HEK293T (cell line): ENCODE measurements around the gene DNAI2.
"Not testable (repeated sequence)": the region's sequence is repeated elsewhere in the genome, so short reads cannot be mapped to it uniquely, and the experiment has no call there.

ENCODE experiments used
- CTCF ChIA-PET: fragments of 350-600 bp; formaldehyde crosslinking; extraction: SDS; loops from one replicate; lab custom pipeline; 2021; ENCODE audit warnings: antibody characterized with exemption, inconsistent platforms; lab: Yijun Ruan, JAX
- POLR2A ChIA-PET: fragments of 350-600 bp; formaldehyde crosslinking; extraction: SDS; loops from one replicate; lab custom pipeline; 2020; ENCODE audit warnings: antibody characterized with exemption, inconsistent platforms; lab: Yijun Ruan, JAX
- DNase-seq: peaks from one replicate; pipeline ENCODE4 v3.0.0; 2012; ENCODE audit warnings: mixed read lengths; ENCODE audit errors: extremely low spot score
- ARNT ChIP-seq: fragments of 450-650 bp; IDR thresholded peaks from 2 replicates; pipeline ENCODE4 v1.6.1; 2017; ENCODE audit warnings: mild to moderate bottlenecking
- BHLHE40 ChIP-seq: fragments of 450-650 bp; IDR thresholded peaks from 2 replicates; pipeline ENCODE4 v1.6.1; 2016; ENCODE audit warnings: mild to moderate bottlenecking, moderate library complexity, borderline replicate concordance
- CTBP1 ChIP-seq: fragments of 450-650 bp; IDR thresholded peaks from 2 replicates; pipeline ENCODE4 v1.6.1; 2016; ENCODE audit warnings: borderline replicate concordance
- ELF4 ChIP-seq: fragments of 450-650 bp; IDR thresholded peaks from 2 replicates; pipeline ENCODE4 v1.6.1; 2017; ENCODE audit warnings: antibody characterized with exemption
- FOXA1 ChIP-seq: fragments of 450-650 bp; IDR thresholded peaks from 2 replicates; pipeline ENCODE4 v1.6.1; 2016; ENCODE audit warnings: mild to moderate bottlenecking
- FOXK2 ChIP-seq: fragments of 450-650 bp; IDR thresholded peaks from 2 replicates; pipeline ENCODE4 v1.6.1; 2016; ENCODE audit warnings: mild to moderate bottlenecking
- FOXM1 ChIP-seq: fragments of 450-650 bp; IDR thresholded peaks from 2 replicates; pipeline ENCODE4 v1.6.1; 2017; ENCODE audit warnings: mild to moderate bottlenecking, borderline replicate concordance
- HDGF ChIP-seq: fragments of 450-650 bp; IDR thresholded peaks from 2 replicates; pipeline ENCODE4 v1.6.1; 2017; ENCODE audit warnings: antibody characterized with exemption, borderline replicate concordance
- L3MBTL2 ChIP-seq: fragments of 450-650 bp; conservative IDR thresholded peaks from 2 replicates; pipeline ENCODE4 v1.6.1; 2016; ENCODE audit warnings: mild to moderate bottlenecking
- LEF1 ChIP-seq: fragments of 450-650 bp; IDR thresholded peaks from 2 replicates; pipeline ENCODE4 v1.6.1; 2017; ENCODE audit warnings: mild to moderate bottlenecking, borderline replicate concordance
- NFRKB ChIP-seq: fragments of 450-650 bp; IDR thresholded peaks from 2 replicates; pipeline ENCODE4 v1.6.1; 2016; ENCODE audit warnings: mild to moderate bottlenecking, moderate library complexity
- SP1 ChIP-seq: fragments of 450-650 bp; IDR thresholded peaks from 2 replicates; pipeline ENCODE4 v1.6.1; 2017
- SUZ12 ChIP-seq: fragments of 450-650 bp; IDR thresholded peaks from 2 replicates; pipeline ENCODE4 v1.6.1; 2016; ENCODE audit warnings: mild to moderate bottlenecking
- TARDBP ChIP-seq: fragments of 450-650 bp; IDR thresholded peaks from 2 replicates; pipeline ENCODE4 v1.6.1; 2016
- ZNF384 ChIP-seq: fragments of 450-650 bp; IDR thresholded peaks from 2 replicates; pipeline ENCODE4 v1.6.1; 2016
- TF ChIP-seq, protein P1 (sequence below): fragments of 450-650 bp; IDR thresholded peaks from 2 replicates; pipeline ENCODE4 v1.6.1; 2016

DNAI2 gene

GRCh38 chr17:74281799-74282198, 7.8 kb downstream of the DNAI2 start:
- CTCF ChIA-PET = interaction anchor here (1.2 kb wide), 2 partner anchors 15 to 81 kb away, joined by 3 to 4 read pairs; no protein-coding TSS in a partner anchor

DNA sequence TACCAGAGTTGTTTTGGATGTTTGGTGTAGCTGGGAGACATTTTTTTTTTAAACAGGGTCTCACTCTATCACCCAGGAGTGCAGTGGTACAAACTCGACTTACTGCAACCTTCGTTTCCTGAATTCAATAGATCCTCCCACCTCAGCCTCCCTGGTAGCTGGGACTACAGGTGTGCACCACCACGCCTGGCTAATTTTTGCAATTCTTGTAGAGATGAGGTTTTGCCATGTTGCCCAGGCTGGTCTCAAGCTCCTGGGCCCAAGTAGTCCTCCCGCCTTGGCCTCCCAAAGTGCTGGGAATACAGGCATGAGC, 8.2 kb downstream of the DNAI2 start:
- CTCF ChIA-PET = interaction anchor here (1.2 kb wide), 2 partner anchors 15 to 81 kb away, joined by 3 to 4 read pairs; no protein-coding TSS in a partner anchor
- DNase-seq, POLR2A ChIA-PET: not testable (repeated sequence)

More at GRCh38 chr17:74281799-74282198, 7.8 kb downstream of the DNAI2 start:
- POLR2A ChIA-PET = no interaction called here
- no peak for TF ChIP-seq L3MBTL2
- TF ChIP-seq ELF4 = no peak
- no peak for TF ChIP-seq HDGF
- TF ChIP-seq NFRKB = no peak
- no peak for TF ChIP-seq FOXA1
- TF ChIP-seq, protein P1, sequence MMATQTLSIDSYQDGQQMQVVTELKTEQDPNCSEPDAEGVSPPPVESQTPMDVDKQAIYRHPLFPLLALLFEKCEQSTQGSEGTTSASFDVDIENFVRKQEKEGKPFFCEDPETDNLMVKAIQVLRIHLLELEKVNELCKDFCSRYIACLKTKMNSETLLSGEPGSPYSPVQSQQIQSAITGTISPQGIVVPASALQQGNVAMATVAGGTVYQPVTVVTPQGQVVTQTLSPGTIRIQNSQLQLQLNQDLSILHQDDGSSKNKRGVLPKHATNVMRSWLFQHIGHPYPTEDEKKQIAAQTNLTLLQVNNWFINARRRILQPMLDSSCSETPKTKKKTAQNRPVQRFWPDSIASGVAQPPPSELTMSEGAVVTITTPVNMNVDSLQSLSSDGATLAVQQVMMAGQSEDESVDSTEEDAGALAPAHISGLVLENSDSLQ = no peak
- no peak for TF ChIP-seq FOXM1
- no peak for TF ChIP-seq LEF1
- no peak for TF ChIP-seq ZNF384
- TF ChIP-seq FOXK2 = no peak
- no peak for TF ChIP-seq BHLHE40
- TF ChIP-seq TARDBP = no peak
- TF ChIP-seq ARNT = no peak
- TF ChIP-seq CTBP1 = no peak
- no peak for TF ChIP-seq SUZ12
- no peak for TF ChIP-seq SP1
- no peak for DNase-seq

- no peak for DNase-seq
- POLR2A ChIA-PET = no interaction called here
- no peak for TF ChIP-seq SUZ12
- no peak for TF ChIP-seq TARDBP
- TF ChIP-seq HDGF = no peak
- TF ChIP-seq BHLHE40 = no peak
- no peak for TF ChIP-seq ZNF384
- TF ChIP-seq L3MBTL2 = no peak
- TF ChIP-seq CTBP1 = no peak
- no peak for TF ChIP-seq ELF4
- no peak for TF ChIP-seq NFRKB
- TF ChIP-seq LEF1 = no peak
- no peak for TF ChIP-seq ARNT
- no peak for TF ChIP-seq SP1
- CTCF ChIA-PET = interaction anchor here (1.2 kb wide), 2 partner anchors 14 to 80 kb away, joined by 3 to 4 read pairs; no protein-coding TSS in a partner anchor
Observed at GRCh38 chr17:74282587-74283370, 8.7 kb downstream of the DNAI2 start.

DNA sequence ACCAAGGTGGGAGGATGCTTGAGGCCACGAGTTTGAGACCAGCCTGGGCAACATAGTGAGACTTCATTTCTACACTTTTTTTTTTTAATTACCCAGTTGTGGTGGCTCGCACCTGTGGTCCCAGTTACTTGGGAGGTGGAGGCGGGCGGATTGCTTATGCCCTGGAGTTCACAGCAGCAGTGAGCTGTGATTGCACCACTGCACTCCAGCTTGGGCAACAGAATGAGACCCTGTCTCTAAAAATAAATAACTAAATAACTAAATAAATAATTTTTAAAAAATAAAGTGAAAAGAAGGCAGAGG, 9.3 kb downstream of the DNAI2 start:
- TF ChIP-seq, protein P1 = no peak
- TF ChIP-seq ZNF384 = no peak
- no peak for TF ChIP-seq ELF4
- no peak for TF ChIP-seq ARNT
- ChIA-PET POLR2A (no interaction called here), CTCF (no interaction called here)
- no peak for DNase-seq

- ChIA-PET POLR2A (no interaction called here), CTCF (interaction anchor here (0.7 kb wide), 1 partner anchor 459 kb away, joined by 4 read pairs; no protein-coding TSS in a partner anchor)
- TF ChIP-seq SUZ12 = no peak
- DNase-seq = no peak
Observed at GRCh38 chr17:74287031-74287602, 13.1 kb downstream of the DNAI2 start.

GRCh38 chr17:74288785-74289184, 14.8 kb downstream of the DNAI2 start:
- ChIA-PET CTCF (interaction anchor here (1.0 kb wide), 1 partner anchor 12 kb away, joined by 4 read pairs; no protein-coding TSS in a partner anchor), POLR2A (no interaction called here)
- no peak for DNase-seq
- TF ChIP-seq ELF4 (no peak), NFRKB (no peak), FOXA1 (no peak), BHLHE40 (no peak), ARNT (no peak), ZNF384 (no peak), FOXM1 (no peak), TARDBP (no peak), CTBP1 (no peak), LEF1 (no peak), SP1 (no peak), L3MBTL2 (no peak), HDGF (no peak), SUZ12 (no peak), FOXK2 (no peak)
- TF ChIP-seq, protein P1 = no peak
